NK-92 (cell line): ENCODE results near the gene KRR1.
"Not testable (repeated sequence)": the region's sequence is repeated elsewhere in the genome, so short reads cannot be mapped to it uniquely, and the experiment has no call there.

Source experiments
- DNase-seq: peaks from one replicate; lab custom pipeline; 2025; ENCODE audit not compliant: unreplicated experiment; lab: John Stamatoyannopoulos, UW

The KRR1 gene

DNA sequence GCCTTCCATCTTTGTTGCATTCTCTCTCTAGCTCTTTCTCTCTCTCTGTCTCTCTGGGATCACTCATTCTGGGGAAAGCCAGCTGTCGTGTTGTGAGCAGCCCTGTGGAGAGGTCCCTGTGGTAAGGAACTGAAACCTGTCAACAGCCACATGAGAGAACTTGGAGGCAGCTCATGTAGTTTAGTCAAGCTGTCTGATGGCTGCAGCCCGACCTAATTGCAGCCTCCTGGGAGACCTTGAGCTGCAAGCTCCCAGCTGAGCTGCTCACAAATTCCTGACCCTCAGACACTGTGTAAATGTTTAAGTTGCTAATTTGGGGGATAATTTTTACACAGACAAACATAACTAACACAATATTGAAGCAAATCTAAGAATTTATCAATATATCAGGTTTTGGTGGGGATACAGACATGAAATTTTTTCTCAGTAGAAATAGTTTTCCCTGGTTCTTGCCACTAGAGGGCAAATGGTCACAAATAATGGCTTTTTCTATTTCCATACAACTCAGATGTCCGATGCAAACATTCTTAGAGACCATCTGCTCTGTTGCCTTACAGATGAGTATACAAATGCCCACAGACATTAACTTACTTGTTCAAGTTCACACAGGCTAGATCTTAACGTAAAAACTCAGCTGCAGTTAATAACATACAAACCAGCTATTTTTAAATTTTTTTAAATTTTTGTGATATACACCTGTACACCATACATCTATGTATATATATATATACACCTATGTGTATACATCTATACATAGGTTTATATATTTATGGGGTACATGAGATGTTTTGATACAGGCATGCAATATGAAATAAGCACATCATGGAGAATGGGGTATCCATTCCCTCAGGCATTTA lies 15.5 kb upstream of the KRR1 start:
- no peak for DNase-seq

DNA sequence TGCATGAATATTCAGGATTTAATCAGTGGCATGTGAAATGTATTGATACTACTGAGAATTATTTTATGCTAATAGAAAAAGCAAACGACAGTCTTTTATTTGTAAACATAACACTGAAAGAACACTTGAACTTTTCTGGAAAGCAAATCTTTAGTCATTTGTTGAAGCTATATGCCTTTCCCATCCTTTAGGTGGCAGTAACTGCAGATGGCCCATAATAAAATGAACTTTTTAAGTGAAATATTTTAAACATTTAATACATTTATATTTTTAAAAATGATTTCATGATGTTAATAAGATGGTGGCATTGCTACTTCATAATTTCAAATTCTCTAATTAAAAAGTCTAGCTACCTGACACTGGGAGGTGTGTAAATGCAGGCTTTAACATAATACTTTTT lies 13.9 kb upstream of the KRR1 start:
- no peak for DNase-seq

DNA sequence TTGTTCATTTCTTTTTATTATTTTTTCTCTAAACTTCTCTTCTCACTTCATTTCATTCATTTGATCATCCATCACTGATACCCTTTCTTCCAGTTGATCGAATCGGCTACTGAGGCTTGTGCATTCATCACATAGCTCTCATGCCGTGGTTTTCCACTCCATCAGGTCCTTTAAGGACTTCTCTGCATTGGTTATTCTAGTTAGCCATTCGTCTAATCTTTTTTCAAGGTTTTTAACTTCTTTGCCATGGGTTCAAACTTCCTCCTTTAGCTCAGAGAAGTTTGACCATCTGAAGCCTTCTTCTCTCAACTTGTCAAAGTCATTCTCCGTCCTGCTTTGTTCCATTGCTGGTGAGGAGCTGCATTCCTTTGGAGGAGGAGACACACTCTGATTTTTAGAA lies 10.7 kb upstream of the KRR1 start:
- DNase-seq: not testable (repeated sequence)

DNA sequence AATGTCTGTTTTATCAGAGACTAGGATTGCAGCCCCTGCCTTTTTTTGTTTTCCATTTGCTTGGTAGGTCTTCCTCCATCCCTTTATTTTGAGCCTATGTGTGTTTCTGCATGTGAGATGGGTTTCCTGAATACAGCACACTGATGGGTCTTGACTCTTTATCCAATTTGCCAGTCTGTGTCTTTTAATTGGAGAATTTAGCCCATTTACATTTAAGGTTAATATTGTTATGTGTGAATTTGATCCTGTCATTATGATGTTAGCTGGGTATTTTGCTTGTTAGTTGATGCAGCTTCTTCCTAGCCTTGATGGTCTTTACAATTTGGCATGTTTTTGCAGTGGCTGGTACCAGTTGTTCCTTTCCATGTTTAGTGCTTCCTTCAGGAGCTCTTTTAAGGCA lies 9.8 kb upstream of the KRR1 start:
- not testable (repeated sequence) for DNase-seq

DNA sequence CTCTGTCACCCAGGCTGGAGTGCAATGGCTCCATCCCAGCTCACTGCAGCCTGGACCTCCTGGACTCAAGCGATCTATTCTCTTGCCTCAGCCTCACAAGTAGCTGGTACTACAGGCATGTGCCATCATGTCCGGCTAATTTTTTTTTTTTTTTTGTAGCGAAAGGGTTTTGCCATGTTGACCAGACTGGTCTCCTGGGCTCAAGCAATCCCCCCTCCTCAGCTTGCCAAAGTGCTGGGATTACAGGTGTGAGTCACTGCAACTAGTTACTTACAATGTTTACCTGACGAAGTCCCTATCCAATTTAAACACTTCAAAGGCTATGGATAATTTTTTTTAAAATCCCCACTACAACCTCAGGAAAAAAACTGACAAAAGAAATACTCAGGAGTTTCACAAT lies 1.8 kb downstream of the KRR1 start:
- DNase-seq: no peak

DNA sequence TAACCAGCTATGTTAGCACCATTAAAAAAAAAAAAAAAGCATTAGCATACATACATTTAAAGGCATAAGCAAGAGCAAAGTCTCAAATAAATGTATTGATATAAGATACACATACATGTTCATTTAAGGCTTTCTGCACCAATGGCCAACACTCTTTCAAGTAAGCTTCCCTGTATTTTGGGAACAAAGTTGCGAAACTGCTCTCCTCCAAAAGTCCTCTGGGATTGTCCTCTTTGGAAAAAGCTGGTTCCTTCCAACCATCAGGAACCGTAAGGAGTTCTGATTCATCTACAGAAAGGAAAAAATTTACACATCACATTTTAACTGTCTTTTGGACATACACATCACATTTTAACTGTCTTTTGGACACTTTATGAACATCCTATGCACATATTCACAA lies 3.2 kb downstream of the KRR1 start:
- DNase-seq: no peak

DNA sequence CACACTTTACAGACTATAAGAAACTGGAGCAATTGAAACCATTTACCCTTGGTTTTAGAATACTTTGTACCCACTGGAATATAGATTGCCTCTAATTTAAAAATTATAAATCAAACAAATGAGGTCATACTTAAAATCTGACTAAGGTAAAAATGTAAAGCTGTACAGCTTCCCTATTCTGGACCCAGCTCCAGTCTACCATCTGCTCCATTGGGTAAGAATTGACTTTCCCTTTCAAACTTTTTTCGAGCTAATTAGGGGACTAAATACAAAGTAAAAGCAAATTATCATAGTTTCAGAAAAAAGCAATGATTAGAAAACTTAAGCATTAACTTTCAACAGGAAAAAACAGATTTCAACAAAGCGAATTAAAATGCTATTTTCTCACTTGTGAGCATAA lies 4.3 kb downstream of the KRR1 start:
- no peak for DNase-seq

DNA sequence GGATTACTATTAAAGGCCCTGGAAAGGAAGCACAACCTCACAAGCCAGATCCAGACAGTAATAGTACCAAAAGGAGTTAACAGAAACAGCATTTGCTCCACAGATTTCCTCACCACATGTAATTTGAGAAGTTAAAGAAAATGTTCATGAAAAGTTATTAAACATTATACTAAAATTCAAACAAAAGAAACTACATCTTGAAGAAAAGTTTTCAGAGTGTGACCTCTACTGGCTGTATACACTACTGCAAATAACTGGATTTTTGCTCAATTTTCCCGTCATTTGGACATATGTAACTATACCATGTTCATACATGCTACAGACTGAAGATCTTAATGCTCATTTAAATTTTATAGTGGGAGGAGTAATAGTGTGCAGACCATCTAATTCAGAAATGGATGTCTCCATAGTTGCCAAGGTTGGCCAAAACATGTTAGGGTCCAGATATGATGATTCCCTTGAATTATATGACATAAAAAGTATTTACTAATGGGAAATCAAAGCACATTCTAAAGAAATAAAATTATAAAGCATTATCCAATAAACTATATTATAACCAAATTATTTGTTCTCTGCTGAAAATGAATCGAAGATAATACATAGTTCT lies 5.6 kb downstream of the KRR1 start:
- no peak for DNase-seq

DNA sequence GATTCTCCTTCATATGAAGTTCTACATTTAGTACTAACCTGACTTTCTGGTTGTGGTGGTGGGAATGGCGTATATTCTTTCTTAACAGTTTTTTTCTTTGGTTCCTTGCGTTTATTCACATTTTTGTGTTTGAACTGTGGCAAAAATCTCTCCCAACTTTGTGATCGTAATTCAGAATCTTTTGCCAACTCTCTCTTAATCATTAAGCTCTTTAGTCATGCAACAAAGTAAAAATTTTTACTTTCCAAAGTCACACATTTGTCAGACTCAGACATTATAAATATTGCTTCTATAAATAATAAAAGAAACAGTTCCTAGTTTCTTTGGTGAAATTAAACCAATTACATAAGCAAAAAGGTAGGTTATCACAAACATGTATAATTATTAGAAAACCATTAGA lies 7.5 kb downstream of the KRR1 start:
- no peak for DNase-seq

DNA sequence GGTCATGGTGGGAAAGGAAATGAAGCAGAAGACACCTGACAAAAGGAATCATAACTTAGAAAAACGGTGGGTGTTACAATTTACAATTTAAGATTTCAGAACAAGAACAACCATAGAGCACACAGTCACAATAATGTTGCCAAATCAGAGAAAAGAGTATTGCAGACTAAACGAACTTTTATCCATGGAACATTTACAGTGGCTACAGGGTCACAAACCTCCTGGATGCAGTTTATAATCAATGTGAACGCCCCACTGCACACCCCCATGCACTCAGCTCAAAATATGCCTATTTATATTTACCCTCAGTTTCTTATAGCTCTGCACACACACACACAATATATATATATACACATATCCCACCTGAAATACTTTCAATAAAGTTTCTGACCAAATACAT lies 8.0 kb downstream of the KRR1 start:
- DNase-seq: no peak

DNA sequence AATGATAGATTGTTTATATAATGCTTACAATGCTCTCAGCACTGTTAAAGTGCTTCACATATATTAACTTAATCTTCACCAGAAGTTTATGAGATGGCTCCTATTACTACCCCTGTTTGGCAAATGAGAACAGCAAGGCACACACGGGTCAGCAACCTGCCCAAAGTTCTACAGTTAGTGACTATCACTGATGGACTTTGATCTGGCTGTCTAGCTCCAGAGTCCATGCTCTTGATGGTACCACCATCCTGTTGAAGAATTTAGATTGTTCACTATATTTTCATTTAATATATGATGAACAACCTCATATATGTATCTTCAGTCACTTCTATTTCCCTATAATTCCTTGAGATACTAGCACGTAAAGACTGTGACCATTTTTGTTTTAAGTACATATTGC lies 20.2 kb downstream of the KRR1 start:
- no peak for DNase-seq

DNA sequence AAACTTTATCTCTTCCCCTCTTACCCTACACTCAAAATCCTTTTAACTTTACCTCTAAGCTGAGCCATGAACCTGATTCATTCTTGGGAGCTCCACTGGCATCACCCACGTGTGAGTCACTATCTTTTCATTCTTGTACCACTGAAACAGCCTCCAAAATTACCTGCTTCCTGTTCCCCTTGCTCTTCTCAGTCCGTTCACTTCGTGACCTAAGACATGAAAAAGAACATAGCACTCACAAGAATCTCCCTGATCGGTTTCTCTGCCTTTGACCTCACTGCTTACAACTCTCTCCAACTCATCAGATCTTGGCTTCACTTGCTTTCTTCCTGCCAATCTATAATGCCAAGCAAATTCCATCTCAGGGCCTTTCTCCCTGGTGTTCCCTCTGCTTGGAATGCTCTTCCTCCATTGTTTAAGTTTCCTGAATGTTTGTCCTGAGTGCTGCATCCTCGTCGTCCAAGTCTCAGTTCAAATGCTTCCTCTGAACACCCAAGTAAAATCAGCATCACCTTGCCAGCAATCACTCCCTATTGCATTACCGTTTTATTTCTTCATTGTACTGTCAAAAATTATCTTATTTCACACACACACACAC lies 21.7 kb downstream of the KRR1 start:
- no peak for DNase-seq

DNA sequence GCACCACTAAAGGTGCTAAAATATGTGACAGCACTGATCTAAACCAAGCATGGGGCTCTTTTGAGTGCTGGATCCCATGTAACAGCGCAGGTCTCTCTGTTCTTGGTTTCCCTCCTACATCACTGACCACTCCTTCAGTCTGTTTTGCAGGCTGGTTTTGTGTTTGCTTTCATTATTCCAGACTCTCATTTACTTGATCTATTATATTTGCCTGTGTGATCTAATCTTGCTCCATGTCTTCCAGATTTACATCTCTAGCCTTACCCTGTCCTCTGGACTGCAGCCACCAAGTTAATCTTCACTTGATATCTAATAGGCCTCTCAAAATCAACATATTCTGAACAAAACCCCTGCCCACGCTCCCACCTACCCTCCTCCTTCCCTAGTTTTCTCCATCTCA lies 22.2 kb downstream of the KRR1 start:
- DNase-seq: no peak

DNA sequence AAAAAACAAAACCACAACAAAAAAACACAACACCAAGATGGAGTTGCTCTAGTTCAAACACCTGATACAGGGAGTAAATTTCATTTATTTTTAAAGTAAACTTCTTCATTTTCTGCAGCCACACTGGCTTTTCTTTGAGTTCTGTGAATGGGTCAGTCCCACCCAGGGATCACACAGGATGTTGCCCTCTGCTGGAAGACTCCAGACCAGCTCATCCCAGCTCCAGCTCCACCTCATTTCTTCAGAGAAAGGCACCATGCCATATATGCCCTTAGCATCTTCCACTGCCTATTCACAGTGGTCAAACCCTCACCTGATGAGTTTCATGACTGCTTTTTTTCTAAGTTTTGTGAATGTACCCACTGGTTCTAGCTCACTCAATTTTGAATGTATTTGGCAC lies 22.9 kb downstream of the KRR1 start:
- DNase-seq: no peak

DNA sequence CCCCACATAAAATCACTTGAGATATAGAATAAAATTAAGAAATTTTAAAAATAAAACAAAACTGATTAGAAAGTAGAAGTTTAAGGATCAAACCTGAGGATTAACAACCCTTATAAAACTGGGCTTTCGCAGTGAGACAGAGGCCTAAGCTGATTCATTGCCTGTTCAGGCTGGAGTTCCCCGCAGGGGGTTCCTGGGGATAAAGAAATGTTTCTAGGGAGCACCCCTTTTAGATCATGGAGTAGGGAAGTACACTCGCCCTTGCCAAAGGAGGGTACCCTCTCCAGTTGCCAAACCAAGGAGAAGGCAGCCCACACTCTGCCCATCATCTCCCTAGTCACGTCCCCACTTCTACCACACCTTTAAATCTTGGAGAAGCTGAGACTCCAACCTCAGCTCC lies 24.1 kb downstream of the KRR1 start:
- DNase-seq: no peak

DNA sequence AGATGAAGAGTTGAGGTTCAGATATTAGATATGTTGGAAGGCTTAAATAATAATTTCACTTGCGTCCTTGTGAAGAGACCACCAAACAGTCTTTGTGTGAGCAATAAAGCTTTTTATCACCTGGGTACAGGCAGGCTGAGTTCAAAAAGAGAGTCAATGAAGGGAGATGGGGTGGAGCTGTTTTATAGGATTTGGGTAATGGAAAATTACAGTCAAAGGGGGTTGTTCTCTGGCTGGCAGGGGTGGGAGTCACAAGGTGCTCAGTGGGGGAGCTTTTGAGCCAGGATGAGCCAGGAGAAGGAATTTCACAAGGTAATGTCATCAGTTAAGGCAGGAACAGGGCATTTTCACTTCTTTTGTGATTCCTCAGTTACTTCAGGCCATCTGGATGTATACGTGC lies 27.0 kb downstream of the KRR1 start:
- DNase-seq: not testable (repeated sequence)

DNA sequence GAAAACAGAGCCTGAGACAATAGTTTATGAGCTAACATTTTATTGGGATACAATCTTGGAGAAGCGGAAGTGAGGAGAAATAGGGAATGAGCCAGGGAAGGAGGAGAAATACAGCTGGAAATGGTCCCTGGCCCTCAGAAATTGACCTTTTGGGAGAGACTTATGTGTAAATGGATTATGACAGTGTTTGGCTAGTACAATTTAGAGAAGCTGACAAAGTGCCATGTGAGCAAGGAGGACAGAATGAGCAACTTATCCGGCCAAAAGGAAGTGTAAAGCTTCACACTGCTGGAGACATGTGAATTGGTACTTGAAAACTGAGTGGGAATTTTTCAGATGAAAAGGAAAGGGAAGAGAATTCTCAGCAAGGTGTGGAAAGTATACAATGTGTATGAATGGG lies 28.0 kb downstream of the KRR1 start:
- DNase-seq: no peak

DNA sequence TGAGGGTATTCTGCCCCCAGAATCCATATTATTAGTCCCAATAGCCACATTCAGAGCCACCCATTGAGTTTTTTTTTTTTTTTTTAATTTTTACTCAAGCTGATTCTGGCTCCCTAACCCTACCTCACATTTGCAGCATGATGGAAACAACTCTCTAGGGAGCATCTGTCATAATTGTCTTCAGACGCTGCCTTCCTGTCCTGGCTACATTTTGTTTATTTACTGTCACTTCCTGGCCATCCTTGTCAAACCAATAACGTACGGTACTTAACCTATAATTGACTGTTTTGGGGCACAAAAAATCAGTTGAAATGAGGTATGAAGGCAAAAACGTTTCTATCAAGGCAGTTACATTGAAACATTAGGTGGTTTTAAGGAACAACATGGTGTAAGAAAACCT lies 28.8 kb downstream of the KRR1 start:
- no peak for DNase-seq

DNA sequence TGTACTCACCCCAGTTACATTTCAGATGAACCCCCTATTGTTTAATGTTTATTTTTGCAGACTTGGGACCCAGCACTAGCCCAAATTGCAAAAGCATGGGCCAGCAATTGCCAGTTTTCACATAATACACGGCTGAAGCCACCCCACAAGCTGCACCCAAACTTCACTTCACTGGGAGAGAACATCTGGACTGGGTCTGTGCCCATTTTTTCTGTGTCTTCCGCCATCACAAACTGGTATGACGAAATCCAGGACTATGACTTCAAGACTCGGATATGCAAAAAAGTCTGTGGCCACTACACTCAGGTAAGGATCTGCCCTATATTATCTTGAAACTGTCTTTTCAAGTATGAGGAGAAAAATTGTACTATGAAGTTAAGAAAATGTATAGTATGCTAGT lies 29.6 kb downstream of the KRR1 start:
- DNase-seq: no peak

DNA sequence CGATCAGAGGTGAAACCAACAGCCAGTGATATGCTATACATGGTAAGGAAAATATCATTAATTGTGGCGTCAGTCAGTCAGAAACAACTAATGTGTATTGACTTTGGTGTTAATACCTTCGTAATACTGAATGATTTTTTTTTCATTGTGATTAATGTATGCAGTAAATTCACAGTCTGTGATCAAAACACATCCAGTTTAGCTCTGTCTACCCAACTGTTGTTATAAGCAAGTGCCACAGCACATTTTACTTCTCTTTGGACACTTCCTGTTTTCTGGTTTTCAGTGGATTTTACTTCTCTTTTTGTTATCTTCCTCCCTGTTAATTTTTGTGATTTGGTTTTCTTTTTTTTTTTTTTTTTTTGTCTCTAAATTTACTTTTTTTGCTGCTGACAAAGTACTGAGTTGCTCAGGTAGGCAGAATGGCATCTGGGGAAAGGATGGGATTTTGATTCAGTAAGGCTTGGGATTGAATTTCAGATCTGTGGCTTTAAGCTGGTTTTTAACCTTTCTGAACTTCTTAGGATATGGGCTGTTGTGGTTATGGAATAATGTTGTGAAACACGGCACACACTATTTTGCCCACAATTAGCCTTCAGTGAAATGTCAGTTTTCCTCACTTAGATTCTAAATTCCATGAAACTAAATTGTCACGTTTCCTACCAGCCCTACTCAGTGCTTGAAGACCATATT lies 30.2 kb downstream of the KRR1 start:
- no peak for DNase-seq

DNA sequence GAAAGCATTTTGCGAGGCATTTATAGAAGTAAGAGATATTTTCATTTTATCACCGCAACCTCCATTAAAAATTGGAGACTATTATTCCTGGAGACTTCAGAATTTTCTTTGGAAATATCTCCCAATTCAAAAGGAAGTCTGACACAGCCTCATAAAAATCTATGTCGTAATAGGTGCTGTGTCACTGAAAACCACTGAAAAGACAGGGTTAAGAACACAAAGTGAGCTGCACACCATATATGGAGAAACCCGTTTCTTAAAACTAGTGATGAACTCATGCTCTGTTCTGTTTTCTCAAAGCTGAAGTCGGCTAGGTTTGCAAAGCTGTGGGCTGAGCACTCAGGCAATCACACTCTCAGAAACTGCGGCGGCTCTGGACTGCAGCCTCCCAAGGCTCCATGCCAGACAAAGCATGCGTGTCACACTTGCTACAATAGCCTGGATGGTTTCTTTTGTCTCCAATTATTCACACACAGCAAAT lies 30.9 kb downstream of the KRR1 start, which contains the start of gene GLIPR1:
GLIPR1 (plus strand) TSS at position 287 of the 481 bp plus-strand sequence; CDS start at position 413, 126 bp downstream.
- DNase-seq: no peak
